HL-60 (cell line): ENCODE results near the gene MAD1L1.

Experiments used
- DNase-seq, 2 experiments: peaks; one replicate each; pipeline ENCODE4 v3.0.0-alpha.2; 2010 to 2020; ENCODE audit warnings: low read depth in 1 of 2, low spot score in 1 of 2
- H3K27ac ChIP-seq: fragments of 250-450 bp; sonication (Bioruptor Pico); replicated peaks from 2 replicates; pipeline ENCODE4 v1.5.1; 2020; ENCODE audit warnings: mild to moderate bottlenecking, moderate library complexity
- H3K27me3 ChIP-seq: fragments of 250-450 bp; sonication (Bioruptor Pico); 2 replicates; pipeline ENCODE4 v1.5.1; 2021; ENCODE audit warnings: mild to moderate bottlenecking, moderate library complexity; ENCODE audit not compliant: insufficient read depth, poor library complexity, severe bottlenecking
- H3K4me3 ChIP-seq: replicated peaks from 2 replicates; pipeline ENCODE4 v1.5.1; 2011; ENCODE audit warnings: mild to moderate bottlenecking, control low read depth, low read length; ENCODE audit not compliant: insufficient read depth
- GABPA ChIP-seq: IDR thresholded peaks from 2 replicates; pipeline ENCODE4 v1.6.1; 2012; ENCODE audit warnings: low read depth
- POLR2AphosphoS5 ChIP-seq: IDR thresholded peaks from 2 replicates; pipeline ENCODE4 v1.6.1; 2012; ENCODE audit warnings: low read depth
- REST ChIP-seq: IDR thresholded peaks from 2 replicates; pipeline ENCODE4 v1.6.1; 2012; ENCODE audit warnings: low read depth; ENCODE audit not compliant: insufficient replicate concordance
- SPI1 ChIP-seq: IDR thresholded peaks from 2 replicates; pipeline ENCODE4 v1.6.1; 2012; ENCODE audit warnings: low read depth, mild to moderate bottlenecking, borderline replicate concordance
- TF ChIP-seq, protein P1 (sequence below): IDR thresholded peaks from one replicate; pipeline ENCODE4 v1.5.1; 2011; ENCODE audit warnings: low read length, control low read depth, inconsistent platforms; ENCODE audit not compliant: insufficient read depth

Gene MAD1L1

GRCh38 chr7:2066251-2066919 lies 166.4 kb downstream of the MAD1L1 start:
- no peak overlapping the region for H3K27ac ChIP-seq
- no peak for DNase-seq
- H3K4me3 ChIP-seq: no peak overlapping the region
- no peak for TF ChIP-seq SPI1
- TF ChIP-seq REST: no peak
- TF ChIP-seq POLR2AphosphoS5: no peak
- no peak for TF ChIP-seq GABPA
- TF ChIP-seq, protein P1, sequence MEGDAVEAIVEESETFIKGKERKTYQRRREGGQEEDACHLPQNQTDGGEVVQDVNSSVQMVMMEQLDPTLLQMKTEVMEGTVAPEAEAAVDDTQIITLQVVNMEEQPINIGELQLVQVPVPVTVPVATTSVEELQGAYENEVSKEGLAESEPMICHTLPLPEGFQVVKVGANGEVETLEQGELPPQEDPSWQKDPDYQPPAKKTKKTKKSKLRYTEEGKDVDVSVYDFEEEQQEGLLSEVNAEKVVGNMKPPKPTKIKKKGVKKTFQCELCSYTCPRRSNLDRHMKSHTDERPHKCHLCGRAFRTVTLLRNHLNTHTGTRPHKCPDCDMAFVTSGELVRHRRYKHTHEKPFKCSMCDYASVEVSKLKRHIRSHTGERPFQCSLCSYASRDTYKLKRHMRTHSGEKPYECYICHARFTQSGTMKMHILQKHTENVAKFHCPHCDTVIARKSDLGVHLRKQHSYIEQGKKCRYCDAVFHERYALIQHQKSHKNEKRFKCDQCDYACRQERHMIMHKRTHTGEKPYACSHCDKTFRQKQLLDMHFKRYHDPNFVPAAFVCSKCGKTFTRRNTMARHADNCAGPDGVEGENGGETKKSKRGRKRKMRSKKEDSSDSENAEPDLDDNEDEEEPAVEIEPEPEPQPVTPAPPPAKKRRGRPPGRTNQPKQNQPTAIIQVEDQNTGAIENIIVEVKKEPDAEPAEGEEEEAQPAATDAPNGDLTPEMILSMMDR: no peak
- no peaks in the 10 kb centered on the region for H3K27me3 ChIP-seq

DNA sequence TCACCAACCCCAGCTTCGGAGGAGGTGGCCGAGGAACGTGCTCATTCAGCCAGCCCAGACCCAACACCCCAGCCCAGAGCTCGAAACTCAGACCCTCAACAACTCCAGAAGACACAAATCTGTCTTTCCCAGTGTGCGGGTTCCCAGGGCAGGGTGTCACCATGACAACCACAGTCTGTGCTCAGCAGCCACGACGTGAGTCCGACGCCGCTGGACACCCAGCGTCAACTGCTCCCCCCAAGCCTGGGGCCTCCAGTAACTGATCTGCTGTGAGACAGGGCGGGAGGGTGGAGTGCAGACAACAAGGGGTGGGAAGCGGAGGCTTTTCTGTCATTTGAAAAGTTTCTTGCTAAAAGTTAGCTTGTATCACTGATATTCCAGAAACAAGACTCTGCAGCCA lies 167.2 kb downstream of the MAD1L1 start:
- Histone ChIP-seq H3K27ac (no peak overlapping the region), H3K4me3 (no peak overlapping the region), H3K27me3 (no peaks in the 10 kb centered on the region)
- no peak for DNase-seq
- TF ChIP-seq, protein P1: no peak
- TF ChIP-seq POLR2AphosphoS5 (no peak), REST (no peak), SPI1 (no peak), GABPA (no peak)

DNA sequence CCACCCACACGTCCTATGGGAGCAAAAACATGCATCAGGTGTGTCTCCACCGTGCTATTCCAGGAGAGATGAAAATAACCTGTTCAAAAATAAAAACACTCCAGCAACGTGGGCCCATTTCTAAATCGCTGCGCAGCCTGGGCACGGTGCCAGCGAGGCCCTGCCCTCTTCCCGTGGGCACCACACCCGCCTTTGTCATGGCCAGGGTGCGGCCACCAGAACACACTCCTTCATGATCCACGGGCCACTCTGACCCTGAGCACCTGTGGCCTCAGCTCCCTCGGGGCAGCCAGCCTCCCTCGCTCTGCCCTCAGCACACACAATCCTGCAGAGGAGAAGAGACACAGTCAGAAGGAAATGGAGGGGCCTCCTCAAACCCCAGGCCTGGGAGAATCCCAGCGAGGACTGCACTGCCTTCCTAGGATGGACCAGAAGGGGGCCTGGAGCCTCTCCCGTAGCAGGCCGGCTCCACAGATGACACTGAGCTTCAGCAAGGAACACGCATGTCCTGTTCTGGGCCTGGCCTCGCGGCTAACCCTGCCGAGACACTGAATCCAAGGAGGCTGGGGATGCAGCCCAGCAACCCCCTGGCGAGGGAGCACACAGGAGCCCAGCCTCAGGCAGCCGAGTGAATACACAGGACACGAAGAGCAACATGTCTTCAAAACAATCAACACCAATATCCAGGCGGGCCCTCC lies 169.0 kb downstream of the MAD1L1 start:
- DNase-seq: no peak
- H3K27me3 ChIP-seq: no peaks in the 10 kb centered on the region
- H3K4me3 ChIP-seq: no peak overlapping the region
- H3K27ac ChIP-seq: no peak overlapping the region
- TF ChIP-seq GABPA (no peak), REST (no peak), SPI1 (no peak), POLR2AphosphoS5 (no peak)
- TF ChIP-seq, protein P1: no peak
